Measurements from ENCODE around the gene ARHGAP15.

ARHGAP15 gene

GRCh38 chr2:143433251-143433650, 304.0 kb downstream of the ARHGAP15 start:
- H3K27ac ChIP-seq, result no peak overlapping the region
- no peak for TF ChIP-seq CTCF (conservative IDR thresholded peaks at IDR 0.05; ENCODE audit: low read depth)
- DNase-seq (ENCODE audit: low spot score), result no peak
- ChIA-PET CTCF (interaction anchor here (0.6 kb wide), 2 partner anchors 10 to 189 kb away, joined by 3 to 4 read pairs; no protein-coding TSS in a partner anchor), POLR2A (ENCODE audit: low non-redundant PET) (no interaction called here)

GRCh38 chr2:143433840-143434239, 304.6 kb downstream of the ARHGAP15 start:
- H3K27ac ChIP-seq, result no peak overlapping the region
- no peak for DNase-seq (ENCODE audit: low spot score)
- POLR2A ChIA-PET (ENCODE audit: low non-redundant PET), result no interaction called here
- CTCF ChIA-PET, result interaction anchor here (0.6 kb wide), 2 partner anchors 10 to 189 kb away, joined by 3 to 4 read pairs; no protein-coding TSS in a partner anchor
- no peak for TF ChIP-seq CTCF (conservative IDR thresholded peaks at IDR 0.05; ENCODE audit: low read depth)

- CTCF ChIA-PET, result no interaction called here
- no peak for DNase-seq (ENCODE audit: low spot score)
- no peak for TF ChIP-seq CTCF (conservative IDR thresholded peaks at IDR 0.05; ENCODE audit: low read depth)
- no peak overlapping the region for H3K27ac ChIP-seq
- POLR2A ChIA-PET (ENCODE audit: low non-redundant PET), result no interaction called here
Measured at GRCh38 chr2:143434445-143434844, 305.2 kb downstream of the ARHGAP15 start.

- ChIA-PET CTCF (no interaction called here), POLR2A (ENCODE audit: low non-redundant PET) (no interaction called here)
- TF ChIP-seq CTCF (conservative IDR thresholded peaks at IDR 0.05; ENCODE audit: low read depth), result no peak
- DNase-seq (ENCODE audit: low spot score), result no peak
- no peak overlapping the region for H3K27ac ChIP-seq
Measured at GRCh38 chr2:143435131-143435530, 305.9 kb downstream of the ARHGAP15 start.

- no peak for DNase-seq (ENCODE audit: low spot score)
- CTCF ChIA-PET, result no interaction called here
- no peak for TF ChIP-seq CTCF (conservative IDR thresholded peaks at IDR 0.05; ENCODE audit: low read depth)
- H3K27ac ChIP-seq, result no peak overlapping the region
- POLR2A ChIA-PET (ENCODE audit: low non-redundant PET), result no interaction called here
Measured at GRCh38 chr2:143436951-143437350, 307.7 kb downstream of the ARHGAP15 start.

- no peak for TF ChIP-seq CTCF (conservative IDR thresholded peaks at IDR 0.05; ENCODE audit: low read depth)
- H3K27ac ChIP-seq, result no peak overlapping the region
- POLR2A ChIA-PET (ENCODE audit: low non-redundant PET), result no interaction called here
- no peak for DNase-seq (ENCODE audit: low spot score)
- CTCF ChIA-PET, result no interaction called here
Measured at GRCh38 chr2:143440411-143441012, 311.3 kb downstream of the ARHGAP15 start.

All from RWPE1 (cell line).